ENCODE data around the gene AGPS.

DNA sequence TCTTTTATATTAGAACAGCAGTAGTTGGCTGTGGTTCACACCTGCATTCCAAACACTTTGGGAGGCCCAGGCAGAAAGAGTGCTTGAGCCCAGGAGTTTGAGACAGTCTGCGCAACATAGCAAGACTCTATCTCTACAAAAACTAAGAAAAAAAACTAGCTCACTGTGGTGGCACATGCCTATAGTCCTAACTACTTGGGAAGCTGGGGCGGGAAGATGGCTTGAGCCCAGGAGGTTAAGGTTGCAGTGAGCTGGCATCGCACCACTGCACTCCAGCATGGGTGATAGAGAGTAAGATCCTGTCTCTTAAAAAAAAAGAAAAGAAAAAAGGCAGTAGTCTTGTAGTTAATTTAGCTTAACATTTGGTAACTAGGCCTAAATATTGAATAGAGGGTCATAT is 136.6 kb downstream of the AGPS start:
- TF ChIP-seq POLR2AphosphoS2 (IDR thresholded peaks at IDR 0.05; ENCODE audit: low read depth, low read length), result no peak
- TF ChIP-seq, protein P1, sequence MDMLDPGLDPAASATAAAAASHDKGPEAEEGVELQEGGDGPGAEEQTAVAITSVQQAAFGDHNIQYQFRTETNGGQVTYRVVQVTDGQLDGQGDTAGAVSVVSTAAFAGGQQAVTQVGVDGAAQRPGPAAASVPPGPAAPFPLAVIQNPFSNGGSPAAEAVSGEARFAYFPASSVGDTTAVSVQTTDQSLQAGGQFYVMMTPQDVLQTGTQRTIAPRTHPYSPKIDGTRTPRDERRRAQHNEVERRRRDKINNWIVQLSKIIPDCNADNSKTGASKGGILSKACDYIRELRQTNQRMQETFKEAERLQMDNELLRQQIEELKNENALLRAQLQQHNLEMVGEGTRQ (IDR thresholded peaks at IDR 0.05; ENCODE audit: borderline replicate concordance, low read depth, low read length), result no peak
